NCI-H2107 treated with DMSO at 0.1 percent for 48 hours (cell line): ENCODE data around the gene CD248.
"Not testable (repeated sequence)": the region's sequence is repeated elsewhere in the genome, so short reads cannot be mapped to it uniquely, and the experiment has no call there.

Experiments
- DNase-seq: peaks from one replicate; lab custom pipeline; 2025; ENCODE audit not compliant: unreplicated experiment; lab: John Stamatoyannopoulos, UW

The CD248 gene

GRCh38 chr11:66329165-66329673 lies 12.4 kb upstream of the CD248 start:
- DNase-seq: no peak

GRCh38 chr11:66328302-66329144 lies 11.7 kb upstream of the CD248 start:
- peak; percentile 70 for DNase-seq

DNA sequence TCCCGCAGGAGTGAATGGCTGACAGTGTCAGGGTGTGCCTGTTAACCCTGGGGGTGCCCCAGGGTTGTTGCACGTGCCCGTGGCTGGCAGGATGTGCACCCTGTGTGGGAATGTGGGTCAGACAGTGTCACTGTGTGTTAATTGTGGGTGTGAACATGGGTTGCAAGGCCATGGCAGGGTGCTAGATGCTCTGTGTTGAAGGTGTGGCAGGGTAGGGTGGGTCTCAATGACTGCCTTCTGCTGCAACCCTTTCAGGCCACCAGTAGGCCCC lies 11.1 kb upstream of the CD248 start:
- DNase-seq: no peak

- DNase-seq: no peak
These were observed 10.6 kb upstream of the CD248 start for GRCh38 chr11:66327171-66328030.

DNA sequence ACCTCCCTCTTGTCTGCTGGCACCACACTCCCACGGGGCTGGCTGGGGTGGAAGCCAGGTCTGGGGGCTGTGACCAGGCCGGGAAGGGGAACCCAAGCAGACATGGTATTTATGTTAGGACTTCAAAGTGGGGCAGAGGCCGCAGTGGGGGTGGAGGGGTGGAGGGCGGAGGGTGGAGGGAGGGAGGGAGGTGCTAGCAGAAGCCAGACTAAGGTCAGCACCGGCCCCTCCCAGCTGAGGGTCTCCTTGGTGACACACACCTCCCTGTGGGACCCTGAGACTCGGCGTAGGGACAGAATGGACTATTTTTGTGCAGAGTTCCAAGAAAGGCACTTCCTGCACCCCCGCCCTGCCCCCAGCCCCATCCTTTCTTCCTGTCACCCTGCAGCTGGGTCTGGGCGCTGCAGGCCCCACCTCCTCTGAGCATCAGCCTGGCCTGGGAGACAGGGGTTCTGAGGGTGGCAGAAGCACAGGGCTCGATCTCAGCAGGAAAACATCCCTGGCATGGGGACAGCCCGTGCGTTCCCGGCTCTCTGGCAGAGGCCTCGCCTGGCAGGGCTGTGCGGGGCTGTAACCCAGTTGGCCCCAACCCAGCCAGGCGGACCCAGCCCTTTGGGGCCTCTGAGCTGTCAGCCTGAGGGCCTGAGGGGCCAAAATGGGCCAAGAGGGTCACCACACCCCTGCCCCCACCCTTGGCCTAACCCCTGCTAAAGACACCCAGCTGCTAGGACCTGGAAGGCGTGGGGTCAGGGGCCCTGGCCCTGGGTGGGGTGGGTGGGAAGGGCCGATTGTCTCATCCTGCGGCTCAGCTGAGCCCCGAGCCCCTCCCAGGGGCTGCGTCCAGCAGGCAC lies 9.6 kb upstream of the CD248 start:
- no peak for DNase-seq

- no peak for DNase-seq
These were observed 8.4 kb upstream of the CD248 start for GRCh38 chr11:66325263-66325671.

GRCh38 chr11:66324664-66325063 lies 7.8 kb upstream of the CD248 start:
- DNase-seq: no peak

DNA sequence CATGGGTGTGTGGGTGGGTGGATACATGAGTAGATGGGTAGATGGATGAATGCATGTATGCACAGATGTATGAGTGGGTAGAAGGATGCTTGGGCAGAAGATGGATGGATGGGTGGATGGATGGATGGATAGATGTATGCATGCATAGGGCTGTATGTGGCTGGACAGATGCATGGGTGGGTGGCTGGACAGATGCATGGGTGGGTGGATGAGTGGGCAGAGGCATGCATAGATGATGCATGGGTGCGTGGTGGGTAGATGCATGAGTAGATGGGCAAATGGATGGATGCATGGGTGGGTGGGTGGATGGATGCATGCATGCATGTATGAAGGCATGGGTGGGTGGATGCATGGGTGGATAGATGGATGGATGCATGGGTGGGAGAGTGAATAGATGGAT lies 6.8 kb upstream of the CD248 start:
- no peak for DNase-seq

GRCh38 chr11:66322732-66323427 lies 6.0 kb upstream of the CD248 start:
- DNase-seq: no peak

DNA sequence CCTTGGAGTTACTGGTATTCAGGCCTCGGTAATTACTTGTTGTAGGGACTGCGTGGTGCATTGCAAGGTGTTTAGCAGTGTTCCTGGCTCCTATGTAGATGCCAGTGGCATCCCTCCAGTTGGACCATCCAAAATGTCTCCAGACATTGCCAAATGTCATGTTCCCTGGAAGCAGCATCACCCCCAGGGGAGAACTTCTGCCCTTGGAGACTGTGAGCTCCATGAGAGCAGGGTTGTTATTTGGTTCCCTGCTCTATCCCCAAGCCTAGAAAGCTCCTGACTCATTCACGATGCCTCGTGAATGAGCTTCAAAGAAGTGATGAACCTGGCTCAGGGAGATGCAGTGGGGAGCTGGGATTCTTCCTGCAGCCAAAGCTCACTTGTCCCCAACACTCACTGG lies 4.8 kb upstream of the CD248 start:
- DNase-seq: no peak

- not testable (repeated sequence) for DNase-seq
These were observed 3.9 kb upstream of the CD248 start for GRCh38 chr11:66320748-66321147.

GRCh38 chr11:66320289-66320688 lies 3.4 kb upstream of the CD248 start:
- DNase-seq: not testable (repeated sequence)

DNA sequence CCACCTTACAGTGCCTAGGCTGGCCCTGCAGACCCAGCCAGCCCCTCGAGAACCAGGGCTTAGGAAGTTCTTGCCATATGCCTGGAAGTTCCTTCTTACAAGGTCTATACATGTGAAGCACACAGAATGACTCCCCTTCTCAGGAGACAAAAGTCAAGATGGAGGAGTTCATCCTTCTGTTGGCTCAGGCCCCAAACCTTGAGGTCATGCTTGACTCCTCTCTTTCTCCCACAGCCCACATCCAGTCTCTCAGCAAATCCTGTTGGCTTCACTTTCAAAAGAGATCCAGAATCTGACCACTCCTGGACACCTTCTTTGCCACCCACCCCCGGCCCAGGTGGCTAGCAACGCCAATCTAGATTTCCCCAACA lies 1.7 kb upstream of the CD248 start:
- no peak for DNase-seq

GRCh38 chr11:66317723-66318599 lies 1.1 kb upstream of the CD248 start:
- no peak for DNase-seq

DNA sequence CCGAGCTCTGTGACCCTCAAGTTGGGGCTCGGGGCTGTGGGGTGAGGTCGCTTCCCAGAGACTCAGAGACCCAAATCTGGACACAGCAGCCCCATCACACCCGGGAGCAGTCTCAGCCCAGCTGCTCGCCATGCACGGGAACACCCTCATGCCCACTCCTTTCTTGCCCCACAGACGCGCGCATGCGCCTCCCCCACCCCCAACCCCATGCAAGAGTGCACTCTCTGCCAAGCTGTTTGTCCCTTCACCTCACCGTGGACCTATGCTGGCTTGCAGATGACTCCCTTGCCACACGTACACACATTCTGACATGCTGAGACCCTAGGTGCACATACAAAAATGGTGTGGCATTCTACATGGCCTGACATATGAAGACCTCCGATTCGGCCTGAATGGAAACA lies 478 bp upstream of the CD248 start:
- DNase-seq: no peak

DNA sequence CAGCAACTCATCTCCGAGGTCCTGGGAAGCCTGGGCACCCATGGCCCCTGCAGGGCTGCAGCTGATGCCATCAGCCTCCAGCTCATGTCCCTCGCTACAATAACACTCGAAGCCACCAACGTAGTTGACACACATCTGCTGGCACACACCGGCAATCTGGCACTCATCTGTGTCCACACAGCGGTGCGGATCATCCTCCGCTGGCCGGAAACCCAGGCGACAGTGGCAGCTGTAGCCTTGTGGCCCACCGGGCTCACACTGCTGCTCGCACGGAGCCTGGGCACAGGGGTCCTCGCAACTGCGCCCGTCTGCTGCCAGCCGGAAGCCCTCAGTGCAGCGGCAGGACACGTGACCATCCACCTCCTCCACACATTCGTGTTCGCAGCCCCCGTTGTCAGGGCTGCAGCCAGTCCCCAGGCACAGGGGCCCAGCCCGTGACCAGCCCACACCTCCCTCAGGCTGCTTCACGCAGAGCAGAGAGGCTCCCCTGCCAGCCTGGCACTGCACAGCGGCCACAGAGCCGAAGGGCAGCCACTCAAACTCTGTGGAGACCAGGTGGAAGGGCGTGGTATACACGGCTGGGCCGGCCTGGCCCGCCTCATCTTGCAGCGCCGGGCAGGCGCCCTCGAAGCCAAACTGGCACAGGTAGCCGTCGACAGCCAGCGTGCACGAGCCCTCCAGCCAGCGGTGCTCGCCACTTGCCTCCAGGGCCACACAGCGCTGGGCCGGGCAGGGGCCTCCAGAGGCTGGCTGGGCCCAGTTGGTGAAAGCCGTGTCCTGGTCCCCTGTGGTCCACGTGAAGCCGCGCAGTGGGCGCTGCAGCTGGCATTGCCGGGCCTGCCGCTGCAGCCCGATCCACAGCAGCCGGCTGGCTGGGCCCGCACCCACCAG lies 678 bp downstream of the CD248 start:
- DNase-seq: no peak

GRCh38 chr11:66315498-66315885 lies 1.4 kb downstream of the CD248 start:
- DNase-seq: no peak

- no peak for DNase-seq
These were observed 2.0 kb downstream of the CD248 start for GRCh38 chr11:66314561-66315497.
